Tibial nerve (tissue), 3 donors: ENCODE measurements around the gene KAT2B.

Source experiments
- CTCF ChIP-seq, 5 experiments: fragments of 200-600 bp in 3 of 5; fragments of 450-650 bp in 2 of 5; sonication (generic) in 3 of 5; IDR thresholded peaks; one replicate each; pipeline ENCODE4 v1.5.1; 2016 to 2019; ENCODE audit warnings: antibody characterized with exemption in 5 of 5, mild to moderate bottlenecking in 3 of 5, moderate library complexity in 2 of 5
- POLR2A ChIP-seq, 2 donors: fragments of 450-650 bp; IDR thresholded peaks; one replicate each; pipeline ENCODE4 v1.6.1; 2017; ENCODE audit warnings: antibody characterized with exemption in 2 of 2, mild to moderate bottlenecking in 2 of 2, moderate library complexity in 2 of 2

GRCh38 chr3:20185331-20185678 is 145.1 kb downstream of the KAT2B start:
- TF ChIP-seq CTCF (IDR thresholded peaks at IDR 0.05) (no peak), POLR2A (IDR thresholded peaks at IDR 0.05) (no peak)
